D721Med (cell line): ENCODE results near the gene PTPN21.

ENCODE experiments used
- DNase-seq: peaks from one replicate; pipeline ENCODE4 v3.0.0; 2011; ENCODE audit warnings: low spot score; ENCODE audit not compliant: insufficient read length
- FAIRE-seq: peaks from 2 replicates; lab custom pipeline; 2011; peaks lifted over from hg19 to GRCh38; lab: Jason Lieb, UNC
- TF ChIP-seq, protein P1 (sequence below): IDR thresholded peaks from 2 replicates; pipeline ENCODE4 v1.5.1; 2012; ENCODE audit warnings: mild to moderate bottlenecking, control low read depth; ENCODE audit not compliant: insufficient read depth; ENCODE audit errors: missing control alignments

The PTPN21 gene

DNA sequence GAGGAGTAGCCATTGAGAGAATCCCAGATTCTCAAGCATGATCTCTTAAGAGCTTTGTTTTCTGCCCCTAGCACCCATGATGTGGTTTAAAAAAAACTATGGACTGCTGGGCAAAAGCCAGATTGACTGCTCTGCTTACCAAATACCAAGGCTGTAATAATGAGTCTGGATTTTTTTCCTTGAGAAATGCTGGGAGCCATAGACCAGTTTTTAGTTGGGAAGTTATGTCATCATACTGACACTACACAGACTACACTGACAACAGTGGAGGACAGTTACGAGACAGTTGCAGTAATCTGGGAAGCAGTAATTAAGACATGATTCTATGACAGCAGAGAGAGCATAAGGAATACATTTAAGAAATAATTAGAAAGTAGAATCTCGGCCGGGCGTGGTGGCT, 133.5 kb downstream of the PTPN21 start:
- no peak for DNase-seq
- FAIRE-seq = no peak

DNA sequence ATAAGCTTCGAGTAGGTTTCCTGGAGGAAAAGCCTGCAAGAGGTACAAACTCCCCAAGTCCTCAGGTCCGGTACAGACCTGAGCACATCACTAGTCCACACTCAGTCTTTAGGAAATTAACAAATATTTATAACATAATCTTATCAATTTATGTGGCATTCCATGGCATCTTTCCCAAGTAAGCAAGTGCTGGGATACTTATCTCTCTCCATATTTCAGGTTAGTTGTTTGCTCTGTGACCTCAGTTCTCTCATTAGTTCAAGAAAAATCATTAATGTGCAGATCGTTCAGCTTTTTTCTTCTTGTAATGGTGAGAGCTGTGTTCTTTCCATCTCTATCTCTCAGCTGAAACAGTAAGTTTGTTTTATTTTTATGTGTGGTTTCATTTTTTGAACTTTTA, 134.6 kb downstream of the PTPN21 start:
- TF ChIP-seq, protein P1, sequence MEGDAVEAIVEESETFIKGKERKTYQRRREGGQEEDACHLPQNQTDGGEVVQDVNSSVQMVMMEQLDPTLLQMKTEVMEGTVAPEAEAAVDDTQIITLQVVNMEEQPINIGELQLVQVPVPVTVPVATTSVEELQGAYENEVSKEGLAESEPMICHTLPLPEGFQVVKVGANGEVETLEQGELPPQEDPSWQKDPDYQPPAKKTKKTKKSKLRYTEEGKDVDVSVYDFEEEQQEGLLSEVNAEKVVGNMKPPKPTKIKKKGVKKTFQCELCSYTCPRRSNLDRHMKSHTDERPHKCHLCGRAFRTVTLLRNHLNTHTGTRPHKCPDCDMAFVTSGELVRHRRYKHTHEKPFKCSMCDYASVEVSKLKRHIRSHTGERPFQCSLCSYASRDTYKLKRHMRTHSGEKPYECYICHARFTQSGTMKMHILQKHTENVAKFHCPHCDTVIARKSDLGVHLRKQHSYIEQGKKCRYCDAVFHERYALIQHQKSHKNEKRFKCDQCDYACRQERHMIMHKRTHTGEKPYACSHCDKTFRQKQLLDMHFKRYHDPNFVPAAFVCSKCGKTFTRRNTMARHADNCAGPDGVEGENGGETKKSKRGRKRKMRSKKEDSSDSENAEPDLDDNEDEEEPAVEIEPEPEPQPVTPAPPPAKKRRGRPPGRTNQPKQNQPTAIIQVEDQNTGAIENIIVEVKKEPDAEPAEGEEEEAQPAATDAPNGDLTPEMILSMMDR = no peak
- no peak for DNase-seq
- no peak for FAIRE-seq

More for the DNA sequence above, 133.5 kb downstream of the PTPN21 start:
- TF ChIP-seq, protein P1 = no peak

DNA sequence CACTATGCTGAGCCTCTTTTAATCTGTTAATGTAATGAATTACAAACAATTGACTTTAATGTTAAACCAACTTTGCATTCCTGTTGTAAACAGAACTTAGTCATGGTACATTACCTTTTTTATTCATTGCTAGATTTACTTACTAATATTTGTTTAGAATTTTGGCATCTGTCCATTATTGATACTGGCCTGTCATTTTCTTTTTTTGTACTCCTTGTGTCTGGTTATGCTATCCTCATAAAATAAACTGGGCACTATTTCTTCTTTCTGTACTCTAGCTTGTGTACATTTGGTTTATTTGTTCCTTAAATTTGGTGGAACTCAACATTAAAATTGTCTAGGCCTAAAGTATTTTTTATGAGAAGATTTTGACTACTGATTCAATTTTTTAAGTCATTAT, 137.2 kb downstream of the PTPN21 start:
- DNase-seq (no peak), FAIRE-seq (no peak)
- TF ChIP-seq, protein P1 = no peak
